GM19455 (cell line): ENCODE measurements around the gene CCR9.

Source experiments
- ATAC-seq: cut with Tn5 transposase; IDR thresholded peaks from one replicate; pipeline ENCODE4 v1.9.1; 2021; ENCODE audit not compliant: unreplicated experiment

The CCR9 gene

GRCh38 chr3:45932112-45932511 is 45.8 kb downstream of the CCR9 start:
- no peak for ATAC-seq

GRCh38 chr3:45933591-45933990 is 47.2 kb downstream of the CCR9 start:
- ATAC-seq, result no peak

GRCh38 chr3:45936261-45936660 is 49.9 kb downstream of the CCR9 start:
- ATAC-seq, result no peak

- ATAC-seq, result no peak
Observed at GRCh38 chr3:45937206-45938042, 51.1 kb downstream of the CCR9 start.

- no peak for ATAC-seq
Observed at GRCh38 chr3:45938043-45938435, 51.7 kb downstream of the CCR9 start.

GRCh38 chr3:45938864-45939263 is 52.5 kb downstream of the CCR9 start:
- no peak for ATAC-seq

GRCh38 chr3:45939341-45939771 is 53.0 kb downstream of the CCR9 start:
- no peak for ATAC-seq

- no peak for ATAC-seq
Observed at GRCh38 chr3:45940004-45940780, 53.8 kb downstream of the CCR9 start.

- ATAC-seq, result no peak
Observed at GRCh38 chr3:45940781-45941365, 54.5 kb downstream of the CCR9 start.

- ATAC-seq, result no peak
Observed at GRCh38 chr3:45942051-45942825, 55.9 kb downstream of the CCR9 start.

GRCh38 chr3:45943207-45943846 is 57.0 kb downstream of the CCR9 start, which contains the start of gene CXCR6:
TSS of gene CXCR6 (plus strand) at chr3:45943464. CDS start at chr3:45946482, 3,018 bp downstream.
- no peak for ATAC-seq

- ATAC-seq, result no peak
Observed at GRCh38 chr3:45944830-45945620, 58.7 kb downstream of the CCR9 start.

GRCh38 chr3:45946307-45946706 is 60.0 kb downstream of the CCR9 start:
- no peak for ATAC-seq

- ATAC-seq, result no peak
Observed at GRCh38 chr3:45946875-45947274, 60.5 kb downstream of the CCR9 start.

- ATAC-seq, result no peak
Observed at GRCh38 chr3:45947361-45947760, 61.0 kb downstream of the CCR9 start.

- ATAC-seq, result no peak
Observed at GRCh38 chr3:45948311-45948781, 62.0 kb downstream of the CCR9 start.

- ATAC-seq, result no peak
Observed at GRCh38 chr3:45948881-45949280, 62.5 kb downstream of the CCR9 start.

GRCh38 chr3:45949432-45949831 is 63.1 kb downstream of the CCR9 start:
- ATAC-seq, result no peak

GRCh38 chr3:45950131-45950530 is 63.8 kb downstream of the CCR9 start:
- ATAC-seq, result no peak
